ENCODE measurements around the gene MCTP2. TPM values are rescaled to one million over a fixed set of nuclear protein-coding genes. Genes with fewer than 3 reads are reported as not detected.
A peak's percentile ranks its signal among the peaks of the same experiment; 100 is the strongest.

MCTP2 gene
- total RNA-seq, 1 experiment from 2014 or later, result 1.3 TPM

- Histone ChIP-seq H2BK15ac (ENCODE audit: low read depth, low read length) (no peak overlapping the region), H3K79me1 (ENCODE audit: insufficient read depth, low read depth, low read length, poor library complexity, severe bottlenecking) (no peaks in the 10 kb centered on the region), H3K14ac (ENCODE audit: insufficient read depth, low read length) (no peak overlapping the region), H2BK120ac (ENCODE audit: low read depth, low read length, poor library complexity, severe bottlenecking) (no peak overlapping the region), H2BK20ac (ENCODE audit: low read depth, low read length, poor library complexity, severe bottlenecking) (no peak overlapping the region), H3K56ac (ENCODE audit: insufficient read length, low read depth, low read length) (no peak overlapping the region), H4K20me1 (ENCODE audit: control insufficient read depth, insufficient read depth, insufficient read length) (no peaks in the 10 kb centered on the region), H3K9ac (ENCODE audit: extremely low read depth, insufficient read length, low read length) (no peak overlapping the region), H2BK12ac (ENCODE audit: insufficient read length, low read depth, low read length) (no peak overlapping the region), H3K27me3 (ENCODE audit: insufficient read depth, low read length) (no peaks in the 10 kb centered on the region), H2AFZ (ENCODE audit: low read length) (no peak overlapping the region), H3K23ac (ENCODE audit: insufficient read length, low read depth, low read length) (no peak overlapping the region), H2AK5ac (ENCODE audit: insufficient read length, low read length) (no peak overlapping the region), H4K5ac (ENCODE audit: insufficient read length, low read depth, low read length) (no peak overlapping the region), H4K8ac (replicated peaks; ENCODE audit: insufficient read length, low read depth, low read length) (no peak overlapping the region), H3K4ac (ENCODE audit: low read depth, low read length) (no peak overlapping the region), H3K79me2 (ENCODE audit: insufficient read depth, low read length) (no peaks in the 10 kb centered on the region), H2BK5ac (ENCODE audit: insufficient read length, low read length) (no peak overlapping the region), H3K23me2 (ENCODE audit: insufficient read length, low read depth, low read length, poor library complexity, severe bottlenecking) (no peaks in the 10 kb centered on the region), H3K4me1 (ENCODE audit: insufficient read depth, low read length) (no peaks in the 10 kb centered on the region; the same call in 1 of the 2 replicates), H3T11ph (ENCODE audit: low read length) (no peak overlapping the region), H3K18ac (ENCODE audit: insufficient read length, low read depth, low read length) (no peak overlapping the region), H3K27ac (ENCODE audit: insufficient read length, low read depth, low read length) (no peak overlapping the region), H3K9me3 (ENCODE audit: control insufficient read depth, low read depth, low read length) (no peaks in the 10 kb centered on the region), H4K91ac (ENCODE audit: insufficient read length, low read depth, low read length) (no peak overlapping the region), H3K4me2 (ENCODE audit: insufficient read depth, insufficient read length, low read length) (no peak overlapping the region)
- peaks cover 10 to 15% of the 10 kb centered on the region in 2 experiments for H3K4me1 Mint-ChIP-seq
- no peaks in the 10 kb centered on the region; a peak in 1 of 7 replicates for H3K36me3 Mint-ChIP-seq (ENCODE audit: insufficient read depth in 1 of 3, low read depth in 3 of 3)
- H3K27ac Mint-ChIP-seq, result peak overlapping the region in 1 of 3 experiments; percentile 27; a peak in 1 of 7 replicates
- DNase-seq, result no peak
- no peaks in the 10 kb centered on the region for H3K27me3 Mint-ChIP-seq (ENCODE audit: low read depth)
- no CpG with 5 or more reads among the region's 1 CpG for WGBS (ENCODE audit: extremely low coverage, insufficient read length, low lambda C conversion rate)
- no peak overlapping the region for H3K4me3 Mint-ChIP-seq
- no peaks in the 10 kb centered on the region for H3K9me3 Mint-ChIP-seq
- no peak for TF ChIP-seq CTCF (conservative IDR thresholded peaks at IDR 0.05)
Observed at GRCh38 chr15:94442480-94442879, 211.1 kb downstream of the MCTP2 start.

Measured in H9 (cell line).